HepG2 (cell line): ENCODE data around the gene NOCT. TPM values are rescaled to one million over a fixed set of nuclear protein-coding genes. Genes with fewer than 3 reads are reported as not detected.

Experiments
- E2F2 ChIP-seq: sonication (generic); formaldehyde crosslinking; IDR thresholded peaks from 2 replicates; pipeline ENCODE4 v1.4.0; 2020; ENCODE audit warnings: missing genetic modification reagents, borderline replicate concordance
- GATA4 ChIP-seq: sonication (generic); IDR thresholded peaks from 2 replicates; pipeline ENCODE4 v1.6.1; 2016; ENCODE audit warnings: antibody characterized with exemption, low read depth, borderline replicate concordance
- KAT8 ChIP-seq: IDR thresholded peaks from 2 replicates; pipeline ENCODE4 v1.6.1; 2016; ENCODE audit warnings: missing genetic modification reagents, missing compliant biosample characterization
- NFATC3 ChIP-seq: sonication (generic); formaldehyde crosslinking; IDR thresholded peaks from 2 replicates; pipeline ENCODE4 v1.5.1; 2020; ENCODE audit warnings: mild to moderate bottlenecking, missing genetic modification reagents
- TRAFD1 ChIP-seq: sonication (generic); formaldehyde crosslinking; IDR thresholded peaks from 2 replicates; pipeline ENCODE4 v1.5.1; 2020; ENCODE audit warnings: missing genetic modification reagents, mild to moderate bottlenecking, borderline replicate concordance
- ZNF180 ChIP-seq: sonication (generic); formaldehyde crosslinking; IDR thresholded peaks from 2 replicates; pipeline ENCODE4 v1.4.0; 2020; ENCODE audit warnings: low read depth, missing genetic modification reagents, borderline replicate concordance
- ZNF674 ChIP-seq: sonication (generic); formaldehyde crosslinking; IDR thresholded peaks from 2 replicates; pipeline ENCODE4 v1.5.0; 2020; ENCODE audit warnings: low read depth, mild to moderate bottlenecking, missing genetic modification reagents
- polyA plus RNA-seq, 8 experiments: library from polyadenylated mRNA; depleted of rRNA in 3 of 8; stranded (reverse) in 7 of 8; unstranded in 1 of 8; fragments of >200 nt; fragmentation: Illumina TruSeq in 4 of 8; extraction: Trizol in 4 of 8; gene quantifications; 2 replicates each; pipeline versions ENCODE4 v1.2.1 to v1.2.3, GENCODE V29; 2011 to 2016; ENCODE audit warnings: low read depth in 4 of 8, missing spikeins in 1 of 8, mixed read lengths in 1 of 8; ENCODE audit not compliant: insufficient read depth in 1 of 8
- total RNA-seq, 5 experiments: library from RNA; depleted of rRNA; stranded (reverse); fragments of >200 nt; fragmentation: Illumina TruSeq; extraction: Trizol; gene quantifications; 2 replicates each; pipeline ENCODE4 v1.2.3, GENCODE V29; 2016; ENCODE audit warnings: low read depth in 1 of 5
- TF ChIP-seq, protein P1 (sequence below): sonication (generic); formaldehyde crosslinking; IDR thresholded peaks from 2 replicates; pipeline ENCODE4 v1.5.1; 2020; ENCODE audit warnings: mild to moderate bottlenecking, missing genetic modification reagents, moderate library complexity
- TF ChIP-seq, protein P2 (sequence below): sonication (generic); formaldehyde crosslinking; IDR thresholded peaks from 2 replicates; pipeline ENCODE4 v1.8.1; 2023; ENCODE audit warnings: missing genetic modification reagents, mild to moderate bottlenecking, borderline replicate concordance
- TF ChIP-seq, protein P3 (sequence below), 2 experiments: fragments of 450-650 bp in 1 of 2; sonication (generic) in 1 of 2; formaldehyde crosslinking in 1 of 2; IDR thresholded peaks; 2 replicates each; pipeline versions ENCODE4 v1.6.1 to v1.8.0; 2016 to 2022; ENCODE audit warnings: antibody characterized with exemption in 1 of 2, mild to moderate bottlenecking in 1 of 2, missing genetic modification reagents in 1 of 2

NOCT gene
- total and polyA plus RNA-seq, 2 of the 13 experiments (the other 11 are each of a cell fraction or from before 2014, with no cell fraction given): 3.6 to 13.1 TPM

GRCh38 chr4:139082750-139083606 lies 67.4 kb downstream of the NOCT start (continued):
- TF ChIP-seq, protein P1, sequence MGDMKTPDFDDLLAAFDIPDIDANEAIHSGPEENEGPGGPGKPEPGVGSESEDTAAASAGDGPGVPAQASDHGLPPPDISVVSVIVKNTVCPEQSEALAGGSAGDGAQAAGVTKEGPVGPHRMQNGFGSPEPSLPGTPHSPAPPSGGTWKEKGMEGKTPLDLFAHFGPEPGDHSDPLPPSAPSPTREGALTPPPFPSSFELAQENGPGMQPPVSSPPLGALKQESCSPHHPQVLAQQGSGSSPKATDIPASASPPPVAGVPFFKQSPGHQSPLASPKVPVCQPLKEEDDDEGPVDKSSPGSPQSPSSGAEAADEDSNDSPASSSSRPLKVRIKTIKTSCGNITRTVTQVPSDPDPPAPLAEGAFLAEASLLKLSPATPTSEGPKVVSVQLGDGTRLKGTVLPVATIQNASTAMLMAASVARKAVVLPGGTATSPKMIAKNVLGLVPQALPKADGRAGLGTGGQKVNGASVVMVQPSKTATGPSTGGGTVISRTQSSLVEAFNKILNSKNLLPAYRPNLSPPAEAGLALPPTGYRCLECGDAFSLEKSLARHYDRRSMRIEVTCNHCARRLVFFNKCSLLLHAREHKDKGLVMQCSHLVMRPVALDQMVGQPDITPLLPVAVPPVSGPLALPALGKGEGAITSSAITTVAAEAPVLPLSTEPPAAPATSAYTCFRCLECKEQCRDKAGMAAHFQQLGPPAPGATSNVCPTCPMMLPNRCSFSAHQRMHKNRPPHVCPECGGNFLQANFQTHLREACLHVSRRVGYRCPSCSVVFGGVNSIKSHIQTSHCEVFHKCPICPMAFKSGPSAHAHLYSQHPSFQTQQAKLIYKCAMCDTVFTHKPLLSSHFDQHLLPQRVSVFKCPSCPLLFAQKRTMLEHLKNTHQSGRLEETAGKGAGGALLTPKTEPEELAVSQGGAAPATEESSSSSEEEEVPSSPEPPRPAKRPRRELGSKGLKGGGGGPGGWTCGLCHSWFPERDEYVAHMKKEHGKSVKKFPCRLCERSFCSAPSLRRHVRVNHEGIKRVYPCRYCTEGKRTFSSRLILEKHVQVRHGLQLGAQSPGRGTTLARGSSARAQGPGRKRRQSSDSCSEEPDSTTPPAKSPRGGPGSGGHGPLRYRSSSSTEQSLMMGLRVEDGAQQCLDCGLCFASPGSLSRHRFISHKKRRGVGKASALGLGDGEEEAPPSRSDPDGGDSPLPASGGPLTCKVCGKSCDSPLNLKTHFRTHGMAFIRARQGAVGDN (CRISPR knock-in tag): peak; percentile 39; the same call in 1 of the 2 replicates
- no peak for TF ChIP-seq TRAFD1 (CRISPR knock-in tag)
- no peak for TF ChIP-seq ZNF180
- TF ChIP-seq, protein P2, sequence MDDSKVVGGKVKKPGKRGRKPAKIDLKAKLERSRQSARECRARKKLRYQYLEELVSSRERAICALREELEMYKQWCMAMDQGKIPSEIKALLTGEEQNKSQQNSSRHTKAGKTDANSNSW (CRISPR knock-in tag): no peak
- no peak for TF ChIP-seq NFATC3 (CRISPR knock-in tag)
- TF ChIP-seq, protein P3, sequence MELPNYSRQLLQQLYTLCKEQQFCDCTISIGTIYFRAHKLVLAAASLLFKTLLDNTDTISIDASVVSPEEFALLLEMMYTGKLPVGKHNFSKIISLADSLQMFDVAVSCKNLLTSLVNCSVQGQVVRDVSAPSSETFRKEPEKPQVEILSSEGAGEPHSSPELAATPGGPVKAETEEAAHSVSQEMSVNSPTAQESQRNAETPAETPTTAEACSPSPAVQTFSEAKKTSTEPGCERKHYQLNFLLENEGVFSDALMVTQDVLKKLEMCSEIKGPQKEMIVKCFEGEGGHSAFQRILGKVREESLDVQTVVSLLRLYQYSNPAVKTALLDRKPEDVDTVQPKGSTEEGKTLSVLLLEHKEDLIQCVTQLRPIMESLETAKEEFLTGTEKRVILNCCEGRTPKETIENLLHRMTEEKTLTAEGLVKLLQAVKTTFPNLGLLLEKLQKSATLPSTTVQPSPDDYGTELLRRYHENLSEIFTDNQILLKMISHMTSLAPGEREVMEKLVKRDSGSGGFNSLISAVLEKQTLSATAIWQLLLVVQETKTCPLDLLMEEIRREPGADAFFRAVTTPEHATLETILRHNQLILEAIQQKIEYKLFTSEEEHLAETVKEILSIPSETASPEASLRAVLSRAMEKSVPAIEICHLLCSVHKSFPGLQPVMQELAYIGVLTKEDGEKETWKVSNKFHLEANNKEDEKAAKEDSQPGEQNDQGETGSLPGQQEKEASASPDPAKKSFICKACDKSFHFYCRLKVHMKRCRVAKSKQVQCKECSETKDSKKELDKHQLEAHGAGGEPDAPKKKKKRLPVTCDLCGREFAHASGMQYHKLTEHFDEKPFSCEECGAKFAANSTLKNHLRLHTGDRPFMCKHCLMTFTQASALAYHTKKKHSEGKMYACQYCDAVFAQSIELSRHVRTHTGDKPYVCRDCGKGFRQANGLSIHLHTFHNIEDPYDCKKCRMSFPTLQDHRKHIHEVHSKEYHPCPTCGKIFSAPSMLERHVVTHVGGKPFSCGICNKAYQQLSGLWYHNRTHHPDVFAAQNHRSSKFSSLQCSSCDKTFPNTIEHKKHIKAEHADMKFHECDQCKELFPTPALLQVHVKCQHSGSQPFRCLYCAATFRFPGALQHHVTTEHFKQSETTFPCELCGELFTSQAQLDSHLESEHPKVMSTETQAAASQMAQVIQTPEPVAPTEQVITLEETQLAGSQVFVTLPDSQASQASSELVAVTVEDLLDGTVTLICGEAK (IDR thresholded peaks at IDR 0.05): no peak
- TF ChIP-seq, protein P3 (CRISPR knock-in tag; IDR thresholded peaks at IDR 0.05): peak; percentile 32; the same call in 1 of the 2 replicates
- peak; percentile 92; the same call in 1 of the 2 replicates for TF ChIP-seq E2F2 (CRISPR knock-in tag)
- TF ChIP-seq ZNF674 (CRISPR knock-in tag): no peak
- TF ChIP-seq GATA4: no peak
- peak; percentile 96 for TF ChIP-seq KAT8 (CRISPR knock-in tag)
